ENCODE data around the gene ATG10. TPM values are rescaled to one million over a fixed set of nuclear protein-coding genes. Genes with fewer than 3 reads are reported as not detected.
"Not testable (repeated sequence)": the region's sequence is repeated elsewhere in the genome, so short reads cannot be mapped to it uniquely, and the experiment has no call there.

ATG10 gene
- total RNA-seq, 4 donors from 2014 or later = 5.6 to 10.7 (median 8.3) TPM

GRCh38 chr5:82272571-82273356 is 300.9 kb downstream of the ATG10 start:
- not testable (repeated sequence) for H3K9me3 ChIP-seq; H3K27me3 ChIP-seq; H3K4me3 ChIP-seq; H3K27ac ChIP-seq; DNase-seq (ENCODE audit: low spot score in 2 of 2)
- WGBS = 86% methylated on average over 24 of the region's 24 CpGs
- Histone ChIP-seq H3K4me1 (peaks cover 14% of the 10 kb centered on the region), H3K36me3 (peaks cover 27% of the 10 kb centered on the region)

- peaks cover 14% of the 10 kb centered on the region for H3K4me1 ChIP-seq
- not testable (repeated sequence) for H3K27ac ChIP-seq; H3K9me3 ChIP-seq; H3K4me3 ChIP-seq; H3K27me3 ChIP-seq; DNase-seq (ENCODE audit: low spot score in 2 of 2)
- H3K36me3 ChIP-seq = peaks cover 25% of the 10 kb centered on the region
- 87% methylated on average over 4 of the region's 4 CpGs for WGBS
Measured at GRCh38 chr5:82273426-82273825, 301.6 kb downstream of the ATG10 start.

GRCh38 chr5:82274343-82275211 is 302.8 kb downstream of the ATG10 start:
- Histone ChIP-seq H3K4me3 (no peak overlapping the region), H3K36me3 (peaks cover 24% of the 10 kb centered on the region), H3K9me3 (no peaks in the 10 kb centered on the region), H3K27me3 (no peaks in the 10 kb centered on the region), H3K4me1 (peaks cover 22% of the 10 kb centered on the region), H3K27ac (no peak overlapping the region)
- no peak for TF ChIP-seq EP300 (IDR thresholded peaks at IDR 0.05)
- WGBS = 82% methylated on average over 29 of the region's 31 CpGs
- no peak for DNase-seq (ENCODE audit: low spot score in 2 of 2)

GRCh38 chr5:82275216-82275664 is 303.4 kb downstream of the ATG10 start:
- Histone ChIP-seq H3K36me3 (peaks cover 24% of the 10 kb centered on the region), H3K27ac (no peak overlapping the region), H3K27me3 (no peaks in the 10 kb centered on the region), H3K9me3 (no peaks in the 10 kb centered on the region), H3K4me3 (no peak overlapping the region), H3K4me1 (peaks cover 22% of the 10 kb centered on the region)
- TF ChIP-seq POLR2AphosphoS5 (IDR thresholded peaks at IDR 0.05) (no peak), POLR2A (IDR thresholded peaks at IDR 0.05) (no peak), CTCF (IDR thresholded peaks at IDR 0.05) (no peak), EP300 (IDR thresholded peaks at IDR 0.05) (no peak)
- DNase-seq (ENCODE audit: low spot score in 2 of 2) = no peak
- 88% methylated on average over 1 of the region's 1 CpG for WGBS

GRCh38 chr5:82276800-82277612 is 305.2 kb downstream of the ATG10 start:
- no peak for DNase-seq (ENCODE audit: low spot score in 2 of 2)
- peaks cover 22% of the 10 kb centered on the region for H3K4me1 ChIP-seq
- H3K4me3 ChIP-seq = peak overlapping the region; percentile 92
- H3K27me3 ChIP-seq = no peaks in the 10 kb centered on the region
- peaks cover 24% of the 10 kb centered on the region for H3K36me3 ChIP-seq
- H3K9me3 ChIP-seq = no peaks in the 10 kb centered on the region
- WGBS = 71% methylated on average over 11 of the region's 11 CpGs
- TF ChIP-seq CTCF (IDR thresholded peaks at IDR 0.05) (no peak), POLR2A (IDR thresholded peaks at IDR 0.05) (no peak), EP300 (IDR thresholded peaks at IDR 0.05) (no peak), POLR2AphosphoS5 (IDR thresholded peaks at IDR 0.05) (no peak)
- peak overlapping the region; percentile 88 for H3K27ac ChIP-seq

GRCh38 chr5:82277613-82277986 is 305.8 kb downstream of the ATG10 start:
- H3K9me3 ChIP-seq = no peaks in the 10 kb centered on the region
- TF ChIP-seq EP300 (IDR thresholded peaks at IDR 0.05) (no peak), CTCF (IDR thresholded peaks at IDR 0.05) (no peak), POLR2A (IDR thresholded peaks at IDR 0.05) (no peak), POLR2AphosphoS5 (IDR thresholded peaks at IDR 0.05) (no peak)
- no peaks in the 10 kb centered on the region for H3K27me3 ChIP-seq
- peak overlapping the region; percentile 88 for H3K27ac ChIP-seq
- peaks cover 22% of the 10 kb centered on the region for H3K4me1 ChIP-seq
- H3K36me3 ChIP-seq = peaks cover 24% of the 10 kb centered on the region
- no peak for DNase-seq (ENCODE audit: low spot score in 2 of 2)
- H3K4me3 ChIP-seq = peak overlapping the region; percentile 92
- WGBS = 1% methylated on average over 15 of the region's 15 CpGs

All from suprapubic skin (tissue), 4 donors.